D721Med (cell line): Measurements from ENCODE around the gene MAP2.

ENCODE experiments used
- DNase-seq: peaks from one replicate; pipeline ENCODE4 v3.0.0; 2011; ENCODE audit warnings: low spot score; ENCODE audit not compliant: insufficient read length
- FAIRE-seq: peaks from 2 replicates; lab custom pipeline; 2011; peaks lifted over from hg19 to GRCh38; lab: Jason Lieb, UNC
- CTCF ChIP-seq: IDR thresholded peaks from 2 replicates; pipeline ENCODE4 v1.5.1; 2012; ENCODE audit warnings: mild to moderate bottlenecking, control low read depth; ENCODE audit not compliant: insufficient read depth; ENCODE audit errors: missing control alignments

Gene MAP2

DNA sequence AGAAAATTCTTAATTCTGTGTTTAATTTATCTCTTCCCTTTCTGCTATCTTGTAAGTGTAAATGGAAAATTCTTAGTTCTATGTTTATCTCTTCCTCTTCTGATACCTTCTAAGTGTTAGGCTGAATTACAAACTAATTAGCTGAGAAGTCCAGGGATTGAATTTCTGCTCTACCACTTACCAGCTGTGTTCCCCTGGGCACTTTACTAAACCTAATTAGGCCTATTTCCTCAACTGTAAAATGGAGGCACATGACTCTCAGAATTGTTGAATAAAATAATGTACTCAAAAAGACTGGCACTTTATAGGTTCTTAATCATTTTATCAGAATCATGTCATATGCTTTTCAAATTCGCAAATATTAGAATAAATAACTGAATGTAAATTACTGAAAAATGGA is 146.3 kb downstream of the MAP2 start:
- DNase-seq, result no peak
- no peak for FAIRE-seq
- no peak for TF ChIP-seq CTCF

DNA sequence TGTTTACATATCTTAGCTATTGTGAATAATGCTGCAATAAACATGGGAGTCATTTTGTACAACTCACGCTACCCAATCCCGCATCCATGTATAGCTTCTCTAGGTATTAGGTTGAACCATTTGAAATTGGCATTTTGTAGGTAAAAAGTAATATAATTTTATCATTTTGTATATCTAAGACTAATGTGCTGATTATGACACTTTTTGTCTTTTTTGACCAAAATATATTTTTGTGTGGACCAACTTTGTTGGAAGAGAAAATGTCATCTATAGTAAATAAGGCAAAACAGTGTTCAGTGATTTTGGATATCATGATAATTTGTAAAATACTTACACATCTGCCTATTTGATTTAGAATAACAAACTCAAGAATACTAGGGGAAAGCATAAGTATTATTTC is 150.7 kb downstream of the MAP2 start:
- no peak for TF ChIP-seq CTCF
- DNase-seq (no peak), FAIRE-seq (no peak)

DNA sequence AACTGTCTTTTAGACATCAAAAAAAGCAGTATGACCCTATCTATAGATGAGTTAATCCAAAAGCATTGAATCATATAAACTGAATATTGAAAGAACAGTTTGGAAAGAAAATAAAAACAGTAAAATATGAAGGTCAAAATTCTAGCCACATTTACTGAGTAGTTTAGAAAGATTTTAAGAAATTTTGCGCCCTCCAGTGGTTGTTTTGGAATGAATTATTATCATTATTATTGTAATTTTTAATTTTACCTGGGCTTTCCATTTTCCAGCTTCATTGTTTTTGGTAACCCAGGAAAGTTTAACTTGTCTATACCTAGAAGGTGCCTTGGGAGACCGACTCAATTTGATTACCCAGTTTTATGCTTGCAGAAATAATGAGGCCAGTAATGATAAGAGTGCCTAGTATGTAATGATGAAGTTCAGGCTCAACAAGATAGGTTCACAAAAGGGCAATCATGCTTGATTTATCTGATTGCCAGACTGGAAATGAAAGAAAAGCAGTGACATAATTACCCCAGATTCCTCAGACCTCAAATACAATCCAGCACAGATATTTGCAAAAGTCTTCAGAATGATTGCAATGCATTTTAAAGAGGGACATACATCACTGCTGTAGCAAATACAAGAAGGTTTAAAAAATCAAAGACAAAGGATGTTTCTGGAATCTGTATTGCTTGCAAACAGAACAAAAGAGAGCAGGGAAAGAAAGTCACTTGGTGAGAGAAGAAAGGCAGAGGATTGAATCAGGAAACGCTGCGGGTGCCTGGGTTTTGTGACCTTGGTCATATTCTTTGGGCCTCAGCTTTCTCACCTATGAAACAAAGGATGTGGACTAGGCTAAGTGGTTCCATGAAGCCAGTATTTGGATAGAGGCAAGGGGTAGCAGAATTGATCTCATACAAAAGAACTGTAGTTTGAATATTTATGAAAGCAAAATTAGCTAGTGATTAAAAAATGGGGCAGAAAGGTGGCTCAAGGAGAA is 153.8 kb downstream of the MAP2 start:
- FAIRE-seq, result peak; percentile 71
- no peak for DNase-seq
- TF ChIP-seq CTCF, result peak; percentile 45

DNA sequence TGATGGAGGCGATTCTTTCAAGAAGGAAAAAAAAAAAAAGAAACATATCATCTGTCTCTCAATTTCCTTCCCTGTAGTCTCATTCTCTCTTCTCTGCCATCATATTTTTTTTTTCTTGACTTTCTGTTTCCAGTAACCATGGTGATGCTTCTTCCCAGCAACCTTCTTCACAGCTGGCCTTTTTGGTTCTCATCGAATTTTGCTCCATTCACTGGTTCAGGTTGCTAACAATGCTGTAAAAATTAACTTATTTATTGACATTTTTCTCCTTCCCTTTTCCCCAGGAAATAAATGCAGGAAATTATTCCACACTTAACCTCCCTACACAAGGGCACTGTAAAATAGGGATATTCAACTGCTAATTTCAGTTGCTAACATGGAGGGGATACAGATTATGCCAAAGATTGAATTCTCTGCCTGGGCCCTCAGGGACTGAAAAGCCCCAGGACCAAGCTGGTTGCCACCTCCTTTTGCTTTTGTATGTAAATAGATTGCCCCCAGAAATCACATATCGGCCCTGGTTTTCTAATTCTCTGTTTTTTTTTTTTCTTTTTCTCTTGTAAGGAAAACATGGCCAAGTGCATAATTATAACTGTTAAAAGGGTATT is 154.7 kb downstream of the MAP2 start:
- DNase-seq, result no peak
- peak; percentile 48 for FAIRE-seq
- no peak for TF ChIP-seq CTCF

GRCh38 chr2:209579230-209579749 is 155.4 kb downstream of the MAP2 start:
- TF ChIP-seq CTCF, result no peak
- no peak for FAIRE-seq
- no peak for DNase-seq

- TF ChIP-seq CTCF, result no peak
- DNase-seq (no peak), FAIRE-seq (peak; percentile 66)
Measured at GRCh38 chr2:209581040-209581439, 157.2 kb downstream of the MAP2 start.
